GM10266 (cell line): ENCODE data around the gene NME2.
"Not testable (repeated sequence)": the region's sequence is repeated elsewhere in the genome, so short reads cannot be mapped to it uniquely, and the experiment has no call there.

ENCODE experiments used
- DNase-seq: peaks from one replicate; pipeline ENCODE4 v3.0.0; 2012; ENCODE audit errors: extremely low spot score
- CTCF ChIP-seq: IDR thresholded peaks from 2 replicates; pipeline ENCODE4 v1.5.1; 2012; ENCODE audit warnings: mild to moderate bottlenecking, low read depth; ENCODE audit not compliant: control insufficient read depth, insufficient read depth; ENCODE audit errors: missing control alignments

Gene NME2

GRCh38 chr17:51166987-51167931 is 1.0 kb downstream of the NME2 start:
- peak; percentile 76 for TF ChIP-seq CTCF
- peak; percentile 89 for DNase-seq

- no peak for DNase-seq
- TF ChIP-seq CTCF, result no peak
Measured at GRCh38 chr17:51169340-51169739, 3.1 kb downstream of the NME2 start.

GRCh38 chr17:51170736-51171135 is 4.5 kb downstream of the NME2 start:
- DNase-seq, result no peak
- no peak for TF ChIP-seq CTCF

GRCh38 chr17:51172030-51172429 is 5.8 kb downstream of the NME2 start:
- not testable (repeated sequence) for DNase-seq

- no peak for TF ChIP-seq CTCF
- DNase-seq, result no peak
Measured at GRCh38 chr17:51180486-51180885, 14.3 kb downstream of the NME2 start.

GRCh38 chr17:51184124-51184523 is 17.9 kb downstream of the NME2 start:
- TF ChIP-seq CTCF, result no peak
- DNase-seq, result no peak

- TF ChIP-seq CTCF, result no peak
- DNase-seq, result no peak
Measured at GRCh38 chr17:51185763-51186332, 19.6 kb downstream of the NME2 start.
